ENCODE results near the gene AKAP8. TPM values are rescaled to one million over a fixed set of nuclear protein-coding genes. Genes with fewer than 3 reads are reported as not detected.
A peak's percentile ranks its signal among the peaks of the same experiment; 100 is the strongest.

AKAP8 gene
- total RNA-seq, 1 donor from 2014 or later = 17.0 TPM

DNA sequence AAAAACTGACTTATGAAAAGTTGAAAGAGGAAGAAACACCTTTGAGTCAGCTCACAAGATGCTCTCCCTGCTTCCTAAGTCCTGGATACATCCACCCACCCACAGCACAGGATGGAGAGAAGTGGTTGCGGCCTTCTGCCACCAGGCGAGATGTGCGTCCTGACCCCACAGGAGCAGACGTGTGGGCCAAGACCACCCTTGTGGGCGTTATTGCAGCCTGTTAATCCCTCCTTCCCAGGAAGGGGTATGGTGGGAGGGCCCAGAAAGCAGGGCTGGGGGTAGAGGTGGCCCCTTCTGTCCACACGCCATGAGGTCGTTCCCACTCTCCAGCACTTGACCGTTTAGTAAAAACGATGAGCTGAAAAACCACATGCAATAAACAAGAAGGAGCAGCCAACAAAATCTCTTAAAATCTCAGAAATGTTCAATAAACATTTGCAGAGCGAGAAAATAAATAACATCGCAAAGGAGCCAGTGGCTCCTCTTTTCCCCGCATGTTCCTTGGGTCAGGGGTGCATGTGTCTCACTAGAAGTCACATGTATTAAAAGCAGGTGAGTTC, 41.6 kb upstream of the AKAP8 start:
- Histone ChIP-seq H3K27ac (peak overlapping the region; percentile 64 to 73), H3K4me1 (peaks cover 5 to 27% of the 10 kb centered on the region in 2 donors), H3K36me3 (peaks cover 37 to 38% of the 10 kb centered on the region in 2 donors), H3K4me3 (no peak overlapping the region), H3K27me3 (no peaks in the 10 kb centered on the region), H3K9me3 (no peaks in the 10 kb centered on the region)
- no peak for DNase-seq (ENCODE audit: low spot score in 2 of 2)
- no peak for TF ChIP-seq CTCF (IDR thresholded peaks at IDR 0.05)
- intact Hi-C loops (cut with DNase I) = no loop called here

DNA sequence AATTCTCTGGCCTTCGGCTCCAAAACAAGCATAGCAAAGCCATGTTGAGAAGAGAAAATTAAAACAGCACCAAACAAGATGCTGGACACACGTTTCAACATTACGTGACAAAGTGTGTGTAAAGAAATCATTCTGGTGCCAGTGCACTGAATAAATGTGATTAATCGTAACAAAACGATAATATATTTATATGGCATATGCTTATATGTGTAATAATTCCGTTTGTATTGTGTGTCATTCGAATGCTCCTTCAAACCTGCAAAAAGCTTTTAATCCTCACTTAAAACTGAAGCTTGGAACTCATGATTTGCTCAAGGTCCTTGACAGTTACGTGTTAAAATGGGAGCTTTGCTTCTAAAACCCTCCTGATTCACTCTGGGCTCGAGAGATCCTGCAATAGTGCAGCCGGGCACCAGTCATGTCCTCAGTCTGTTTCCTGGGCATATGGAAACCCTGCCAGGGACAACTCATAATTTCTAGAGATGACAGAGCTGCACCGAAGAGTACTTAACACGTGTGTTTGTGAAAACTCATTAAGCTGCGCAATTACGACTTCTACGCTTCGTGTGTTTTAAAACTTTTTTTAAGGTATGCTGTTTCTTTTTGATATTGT, 39.9 kb upstream of the AKAP8 start:
- intact Hi-C loops (cut with DNase I) = loop anchor here (1.0 to 5.0 kb wide), 4 partner anchors 13 to 138 kb away; partner anchors contain the start of gene AKAP8
- H3K9me3 ChIP-seq = no peaks in the 10 kb centered on the region
- H3K4me3 ChIP-seq = peak overlapping the region; percentile 44 to 97
- H3K4me1 ChIP-seq = peaks cover 5 to 35% of the 10 kb centered on the region in 2 donors
- H3K27ac ChIP-seq = peak overlapping the region; percentile 29 to 33
- H3K27me3 ChIP-seq = no peaks in the 10 kb centered on the region
- DNase-seq (ENCODE audit: low spot score in 2 of 2) = no peak
- no peak for TF ChIP-seq CTCF (IDR thresholded peaks at IDR 0.05)
- peaks cover 23% of the 10 kb centered on the region in 2 donors for H3K36me3 ChIP-seq

DNA sequence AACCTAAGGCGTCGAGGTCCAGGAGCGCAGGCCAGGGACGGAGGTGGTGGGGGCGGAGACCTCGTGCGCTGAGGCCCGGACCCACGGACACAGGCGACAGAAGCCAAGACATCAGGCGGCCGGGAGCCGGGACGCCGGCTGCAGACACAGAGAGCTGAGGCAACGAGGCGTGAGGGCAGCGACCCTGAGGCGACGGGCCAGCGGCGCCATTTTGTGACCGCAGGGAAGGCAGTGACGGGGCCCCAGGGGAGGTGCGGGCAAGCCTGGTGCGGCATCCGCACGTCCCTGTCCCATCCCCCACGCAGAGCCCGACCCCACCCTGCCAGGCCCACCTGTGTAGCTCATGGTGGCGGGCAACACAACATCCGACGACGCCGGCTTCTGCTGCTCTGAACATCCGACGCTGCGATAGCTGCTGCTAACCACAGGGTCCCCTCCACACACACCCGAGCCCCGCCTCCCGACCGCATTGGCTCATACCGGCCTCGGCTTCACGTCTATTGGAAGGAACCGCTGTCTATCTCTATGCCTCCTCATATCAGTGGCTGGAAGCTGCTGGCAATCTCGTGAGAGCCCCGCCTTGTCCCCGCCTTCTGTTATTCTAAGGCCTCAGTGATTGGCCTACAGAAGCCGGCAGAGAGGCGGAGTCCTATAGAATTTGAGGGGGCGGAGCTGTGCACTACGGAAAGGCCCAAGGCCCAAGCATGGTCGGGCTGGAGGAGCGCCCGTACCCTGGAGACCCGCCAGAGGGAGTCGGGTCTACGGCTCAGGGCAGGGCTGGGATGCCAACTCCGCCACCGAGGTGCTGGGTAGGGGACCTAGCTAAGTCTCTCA, 39.2 kb upstream of the AKAP8 start, which contains the start of gene AKAP8L:
AKAP8L (minus strand) TSS at position 410 of the 834 bp plus-strand sequence; CDS start at position 345, 65 bp downstream.
- H3K36me3 ChIP-seq = peaks cover 16% of the 10 kb centered on the region in 2 donors

GRCh38 chr19:15418231-15418578, 38.6 kb upstream of the AKAP8 start:
- H3K9me3 ChIP-seq = no peaks in the 10 kb centered on the region
- H3K36me3 ChIP-seq = peaks cover 10% of the 10 kb centered on the region in 2 donors
- intact Hi-C loops (cut with DNase I) = loop anchor here (2.0 to 5.0 kb wide), 2 partner anchors 33 to 139 kb away; no protein-coding TSS in a partner anchor
- DNase-seq (ENCODE audit: low spot score in 2 of 2) = no peak
- TF ChIP-seq CTCF (IDR thresholded peaks at IDR 0.05) = no peak
- H3K4me3 ChIP-seq = peak overlapping the region; percentile 88 to 97
- H3K27ac ChIP-seq = peak overlapping the region; percentile 87 to 88
- H3K27me3 ChIP-seq = no peaks in the 10 kb centered on the region
- H3K4me1 ChIP-seq = peaks cover 8 to 35% of the 10 kb centered on the region in 2 donors

More for the DNA sequence above, 39.2 kb upstream of the AKAP8 start, which contains the start of gene AKAP8L:
- Histone ChIP-seq H3K27me3 (no peaks in the 10 kb centered on the region), H3K4me1 (peaks cover 5 to 35% of the 10 kb centered on the region in 2 donors), H3K4me3 (peak within 1 kb of the TSS; percentile 88 to 97), H3K9me3 (no peaks in the 10 kb centered on the region), H3K27ac (peak within 1 kb of the TSS; percentile 87 to 88)
- peak; percentile 25 to 60 (median 45) for TF ChIP-seq CTCF (IDR thresholded peaks at IDR 0.05)
- peak; percentile 99 to 100 for DNase-seq (ENCODE audit: low spot score in 2 of 2)
- intact Hi-C loops (cut with DNase I) = loop anchor here (1.0 to 5.0 kb wide), 4 partner anchors 14 to 139 kb away; partner anchors contain the start of gene AKAP8

- Histone ChIP-seq H3K27me3 (no peaks in the 10 kb centered on the region), H3K9me3 (no peaks in the 10 kb centered on the region), H3K4me3 (peak overlapping the region; percentile 88 to 97), H3K27ac (peak overlapping the region; percentile 87 to 88), H3K4me1 (peaks cover 11 to 35% of the 10 kb centered on the region in 2 donors), H3K36me3 (peaks cover 5% of the 10 kb centered on the region in 2 donors)
- intact Hi-C loops (cut with DNase I) = loop anchor here (2.0 to 5.0 kb wide), 2 partner anchors 33 to 140 kb away; no protein-coding TSS in a partner anchor
- no peak for DNase-seq (ENCODE audit: low spot score in 2 of 2)
- no peak for TF ChIP-seq CTCF (IDR thresholded peaks at IDR 0.05)
These were observed 38.1 kb upstream of the AKAP8 start for GRCh38 chr19:15417699-15418098.

Measured in ascending aorta (tissue), 2 donors.